Spinal cord (tissue), 10 donors: ENCODE results near the gene HHATL. TPM values are rescaled to one million over a fixed set of nuclear protein-coding genes. Genes with fewer than 3 reads are reported as not detected.

Experiments
- DNase-seq, 6 donors: peaks; one replicate each; pipeline versions ENCODE4 v3.0.0 to v3.0.0-alpha.2; 2013 to 2015; ENCODE audit warnings: low spot score in 6 of 6, low read depth in 4 of 6
- H3K27ac ChIP-seq: one replicate; pipeline ENCODE4 v1.5.1; 2013; ENCODE audit warnings: low read depth, low read length, control low read depth
- H3K27me3 ChIP-seq: one replicate; pipeline ENCODE4 v1.6.1; 2013; ENCODE audit warnings: low read length; ENCODE audit not compliant: control insufficient read depth, insufficient read depth
- H3K36me3 ChIP-seq: one replicate; pipeline ENCODE4 v1.6.1; 2013; ENCODE audit warnings: low read length; ENCODE audit not compliant: control insufficient read depth, insufficient read depth
- H3K4me1 ChIP-seq: one replicate; pipeline ENCODE4 v1.6.1; 2013; ENCODE audit warnings: low read length; ENCODE audit not compliant: control insufficient read depth, insufficient read depth
- H3K4me3 ChIP-seq: one replicate; pipeline ENCODE4 v1.5.1; 2013; ENCODE audit warnings: low read depth, low read length, control low read depth
- H3K9me3 ChIP-seq: one replicate; pipeline ENCODE4 v1.6.1; 2013; ENCODE audit warnings: low read length; ENCODE audit not compliant: control insufficient read depth, insufficient read depth
- WGBS: methylation state at CpG from one replicate; pipeline ENCODE4 v1.1.5; 2013; ENCODE audit warnings: missing lambda C conversion rate; ENCODE audit not compliant: insufficient coverage; 5-methylcytosine and 5-hydroxymethylcytosine counted together
- polyA plus RNA-seq, 2 donors: library from polyadenylated mRNA; unstranded; fragments of 120-200 nt; gene quantifications; one replicate each; pipeline ENCODE4 v1.2.1, GENCODE V29; 2013; ENCODE audit not compliant: insufficient read length in 2 of 2
- total RNA-seq, 2 donors: library from RNA; depleted of rRNA in 1 of 2; stranded (reverse); fragments of 120-200 nt in 1 of 2; fragments of >200 nt in 1 of 2; gene quantifications; one replicate each; pipeline versions ENCODE4 v1.2.3 to v1.2.4, GENCODE V29; 2013 to 2014
- donor health status: healthy.

The HHATL gene
- total and polyA plus RNA-seq, 4 donors, result 2.1 to 7.2 (median 3.5) TPM

GRCh38 chr3:42745291-42745745, 42.7 kb upstream of the HHATL start:
- no peak overlapping the region for H3K4me3 ChIP-seq
- H3K9me3 ChIP-seq, result no peaks in the 10 kb centered on the region
- H3K4me1 ChIP-seq, result peaks cover 44% of the 10 kb centered on the region
- whole genome bisulfite sequencing, result no CpG with 5 or more reads among the region's 3 CpGs
- peak overlapping the region; percentile 76 for H3K27ac ChIP-seq
- no peaks in the 10 kb centered on the region for H3K27me3 ChIP-seq
- no peak for DNase-seq
- peaks cover 3% of the 10 kb centered on the region for H3K36me3 ChIP-seq

GRCh38 chr3:42743204-42743995, 40.8 kb upstream of the HHATL start:
- no peak for DNase-seq
- H3K36me3 ChIP-seq, result peaks cover 4% of the 10 kb centered on the region
- no peaks in the 10 kb centered on the region for H3K27me3 ChIP-seq
- WGBS, result 86% methylated on average over 1 of the region's 7 CpGs
- no peak overlapping the region for H3K27ac ChIP-seq
- peaks cover 37% of the 10 kb centered on the region for H3K4me1 ChIP-seq
- no peaks in the 10 kb centered on the region for H3K9me3 ChIP-seq
- H3K4me3 ChIP-seq, result no peak overlapping the region

GRCh38 chr3:42742688-42743087, 40.1 kb upstream of the HHATL start:
- H3K36me3 ChIP-seq, result peaks cover 4% of the 10 kb centered on the region
- no peak for DNase-seq
- no peak overlapping the region for H3K27ac ChIP-seq
- H3K4me3 ChIP-seq, result no peak overlapping the region
- no peaks in the 10 kb centered on the region for H3K9me3 ChIP-seq
- 98% methylated on average over 6 of the region's 9 CpGs for WGBS
- no peaks in the 10 kb centered on the region for H3K27me3 ChIP-seq
- peaks cover 35% of the 10 kb centered on the region for H3K4me1 ChIP-seq

GRCh38 chr3:42742259-42742658, 39.7 kb upstream of the HHATL start:
- no peak for DNase-seq
- Histone ChIP-seq H3K9me3 (no peaks in the 10 kb centered on the region), H3K36me3 (peaks cover 4% of the 10 kb centered on the region), H3K27me3 (no peaks in the 10 kb centered on the region), H3K27ac (no peak overlapping the region), H3K4me3 (no peak overlapping the region), H3K4me1 (peaks cover 35% of the 10 kb centered on the region)
- 83% methylated on average over 4 of the region's 4 CpGs for WGBS

- Histone ChIP-seq H3K4me1 (peaks cover 30% of the 10 kb centered on the region), H3K27ac (no peak overlapping the region), H3K27me3 (no peaks in the 10 kb centered on the region), H3K9me3 (no peaks in the 10 kb centered on the region), H3K36me3 (peaks cover 4% of the 10 kb centered on the region), H3K4me3 (no peak overlapping the region)
- no peak for DNase-seq
- 92% methylated on average over 3 of the region's 3 CpGs for WGBS
Measured at GRCh38 chr3:42741796-42742195, 39.2 kb upstream of the HHATL start.

GRCh38 chr3:42739401-42740158, 37.0 kb upstream of the HHATL start:
- H3K4me1 ChIP-seq, result peaks cover 28% of the 10 kb centered on the region
- H3K9me3 ChIP-seq, result no peaks in the 10 kb centered on the region
- 87% methylated on average over 7 of the region's 12 CpGs for WGBS
- no peaks in the 10 kb centered on the region for H3K27me3 ChIP-seq
- peaks cover 4% of the 10 kb centered on the region for H3K36me3 ChIP-seq
- no peak overlapping the region for H3K27ac ChIP-seq
- no peak for DNase-seq
- H3K4me3 ChIP-seq, result no peak overlapping the region

GRCh38 chr3:42736531-42736930, 33.9 kb upstream of the HHATL start:
- WGBS, result 76% methylated on average over 5 of the region's 6 CpGs
- Histone ChIP-seq H3K36me3 (peaks cover 4% of the 10 kb centered on the region), H3K27ac (no peak overlapping the region), H3K9me3 (no peaks in the 10 kb centered on the region), H3K4me1 (peaks cover 52% of the 10 kb centered on the region), H3K4me3 (no peak overlapping the region), H3K27me3 (no peaks in the 10 kb centered on the region)
- DNase-seq, result no peak

GRCh38 chr3:42736081-42736480, 33.5 kb upstream of the HHATL start:
- no peak for DNase-seq
- Histone ChIP-seq H3K36me3 (peaks cover 4% of the 10 kb centered on the region), H3K9me3 (no peaks in the 10 kb centered on the region), H3K27me3 (no peaks in the 10 kb centered on the region), H3K4me1 (peaks cover 57% of the 10 kb centered on the region), H3K4me3 (no peak overlapping the region), H3K27ac (no peak overlapping the region)
- WGBS, result 0% methylated on average over 1 of the region's 1 CpG

- Histone ChIP-seq H3K4me1 (peaks cover 61% of the 10 kb centered on the region), H3K27ac (no peak overlapping the region), H3K36me3 (peaks cover 4% of the 10 kb centered on the region), H3K27me3 (no peaks in the 10 kb centered on the region), H3K4me3 (no peak overlapping the region), H3K9me3 (no peaks in the 10 kb centered on the region)
- 96% methylated on average over 11 of the region's 12 CpGs for WGBS
- no peak for DNase-seq
Measured at GRCh38 chr3:42735615-42736014, 33.0 kb upstream of the HHATL start.
